HepG2 (cell line): ENCODE results near the gene TNFRSF6B. TPM values are rescaled to one million over a fixed set of nuclear protein-coding genes. Genes with fewer than 3 reads are reported as not detected.
A peak's percentile ranks its signal among the peaks of the same experiment; 100 is the strongest.

Source experiments
- ATAC-seq: fragments of 200-7000 bp; cut with Tn5 transposase; 3 replicates; pipeline ENCODE4 v1.9.1; 2020; ENCODE audit warnings: mild to moderate bottlenecking, moderate library complexity
- BruUV-seq: library from RNA; stranded (reverse); fragments of 400-500 nt; replicated peaks from 2 replicates; lab custom pipeline; 2021; lab: Mats Ljungman, UMichigan
- CTCF ChIA-PET: fragments of 300-600 bp; formaldehyde crosslinking; extraction: SDS; loops from one replicate; lab custom pipeline; 2021; ENCODE audit warnings: low total read pairs, inconsistent platforms, low intra/inter-chr PET ratio; lab: Yijun Ruan, JAX
- POLR2A ChIA-PET: fragments of 350-600 bp; sonication (Branson Sonifier 250); formaldehyde crosslinking; loops from one replicate; lab custom pipeline; 2020; ENCODE audit warnings: antibody characterized with exemption, inconsistent platforms; lab: Yijun Ruan, JAX
- DNase-seq: peaks from one replicate; pipeline ENCODE4 v3.0.0-alpha.2; 2015; ENCODE audit warnings: low spot score
- FAIRE-seq: peaks from 3 replicates; lab custom pipeline; 2011; peaks lifted over from hg19 to GRCh38; lab: Jason Lieb, UNC
- H2AFZ ChIP-seq: one replicate; pipeline ENCODE4 v1.6.1; 2011; ENCODE audit warnings: low read length, inconsistent platforms
- H3K27ac ChIP-seq: fragments of 300-600 bp; 3 replicates; pipeline ENCODE4 v1.8.0; 2011; ENCODE audit warnings: mixed run types, mild to moderate bottlenecking, mixed read lengths, low read length, inconsistent platforms; ENCODE audit not compliant: insufficient read depth; ENCODE audit errors: extremely low read length
- H3K27me3 ChIP-seq, 2 experiments: fragments of 200-600 bp in 1 of 2; 2 replicates in 1 of 2; 3 replicates in 1 of 2; pipeline versions ENCODE4 v1.6.0 to v1.8.0; 2011; ENCODE audit warnings: low read length in 2 of 2, mild to moderate bottlenecking in 2 of 2, moderate library complexity in 2 of 2, inconsistent platforms in 1 of 2; ENCODE audit not compliant: insufficient read depth in 2 of 2, control insufficient read depth in 1 of 2
- H3K36me3 ChIP-seq, 2 experiments: fragments of 200-600 bp in 1 of 2; replicated peaks in 1 of 2; 2 replicates in 1 of 2; 3 replicates in 1 of 2; pipeline versions ENCODE4 v1.5.1 to v1.8.0; 2011; ENCODE audit warnings: low read length in 2 of 2, inconsistent platforms in 1 of 2; ENCODE audit not compliant: insufficient read depth in 2 of 2, control insufficient read depth in 1 of 2
- H3K4me1 ChIP-seq: 2 replicates; pipeline ENCODE4 v1.5.1; 2012; ENCODE audit warnings: low read length, inconsistent platforms; ENCODE audit not compliant: insufficient read depth
- H3K4me2 ChIP-seq: 2 replicates; pipeline ENCODE4 v1.6.0; 2011; ENCODE audit warnings: low read depth, low read length, inconsistent platforms
- H3K4me3 ChIP-seq, 3 experiments: fragments of 200-600 bp in 1 of 3; sonication (generic), shearing (Covaris generic) in 1 of 3; replicated peaks in 1 of 3; 2 replicates each; pipeline ENCODE4 v1.5.1; 2011 to 2016; ENCODE audit warnings: low read length in 3 of 3, inconsistent platforms in 2 of 3, low read depth in 2 of 3, mild to moderate bottlenecking in 2 of 3, control low read depth in 1 of 3, mixed read lengths in 1 of 3; ENCODE audit not compliant: insufficient read depth in 1 of 3
- H3K79me2 ChIP-seq: one replicate; pipeline ENCODE4 v1.6.1; 2011; ENCODE audit warnings: low read length, inconsistent platforms; ENCODE audit not compliant: insufficient read depth
- H3K9ac ChIP-seq: 2 replicates; pipeline ENCODE4 v1.6.0; 2011; ENCODE audit warnings: mild to moderate bottlenecking, low read depth, low read length, inconsistent platforms; ENCODE audit not compliant: insufficient read depth
- H3K9me3 ChIP-seq: 2 replicates; pipeline ENCODE4 v1.5.1; 2012; ENCODE audit warnings: mild to moderate bottlenecking, low read length
- H4K20me1 ChIP-seq: 2 replicates; pipeline ENCODE4 v1.6.0; 2011; ENCODE audit warnings: inconsistent platforms, mild to moderate bottlenecking, low read length, moderate library complexity; ENCODE audit not compliant: insufficient read depth
- ATF1 ChIP-seq: IDR thresholded peaks from 2 replicates; pipeline ENCODE4 v1.6.1; 2016; ENCODE audit warnings: mild to moderate bottlenecking, control low read depth
- ETV5 ChIP-seq: IDR thresholded peaks from 2 replicates; pipeline ENCODE4 v1.6.1; 2018; ENCODE audit warnings: missing biosample characterization, missing genetic modification reagents, inconsistent platforms, borderline replicate concordance
- FOSL2 ChIP-seq: sonication (generic); formaldehyde crosslinking; IDR thresholded peaks from 2 replicates; pipeline ENCODE4 v1.4.0; 2020; ENCODE audit warnings: missing genetic modification reagents
- GTF3A ChIP-seq: sonication (generic); formaldehyde crosslinking; conservative IDR thresholded peaks from 2 replicates; pipeline ENCODE4 v1.4.0; 2020; ENCODE audit warnings: mild to moderate bottlenecking, missing genetic modification reagents
- JARID2 ChIP-seq: sonication (generic); formaldehyde crosslinking; IDR thresholded peaks from 2 replicates; pipeline ENCODE4 v1.8.1; 2023; ENCODE audit warnings: missing genetic modification reagents, inconsistent platforms; ENCODE audit not compliant: insufficient replicate concordance
- KLF6 ChIP-seq: IDR thresholded peaks from 2 replicates; pipeline ENCODE4 v1.8.0; 2016; ENCODE audit warnings: missing biosample characterization, missing genetic modification reagents
- MYNN ChIP-seq: sonication (generic); formaldehyde crosslinking; IDR thresholded peaks from 2 replicates; pipeline ENCODE4 v1.4.0; 2020; ENCODE audit warnings: mild to moderate bottlenecking, low read depth, missing genetic modification reagents
- MZF1 ChIP-seq: sonication (generic); formaldehyde crosslinking; IDR thresholded peaks from 2 replicates; pipeline ENCODE4 v1.8.1; 2023; ENCODE audit warnings: mild to moderate bottlenecking, missing genetic modification reagents, borderline replicate concordance
- NCOR1 ChIP-seq: fragments of 200-600 bp; sonication (generic); IDR thresholded peaks from 2 replicates; pipeline ENCODE4 v1.7.0; 2017; ENCODE audit warnings: antibody characterized with exemption, low read length, borderline replicate concordance
- NFIB ChIP-seq: sonication (generic); formaldehyde crosslinking; IDR thresholded peaks from 2 replicates; pipeline ENCODE4 v1.9.0; 2021; ENCODE audit warnings: missing genetic modification reagents, mild to moderate bottlenecking, borderline replicate concordance
- SAFB2 ChIP-seq: sonication (generic); formaldehyde crosslinking; IDR thresholded peaks from 2 replicates; pipeline ENCODE4 v1.5.1; 2020; ENCODE audit warnings: missing genetic modification reagents, low read depth, mild to moderate bottlenecking, borderline replicate concordance
- ZBTB1 ChIP-seq: sonication (generic); formaldehyde crosslinking; IDR thresholded peaks from 2 replicates; pipeline ENCODE4 v1.4.0; 2020; ENCODE audit warnings: missing genetic modification reagents, borderline replicate concordance
- ZNF251 ChIP-seq: sonication (generic); formaldehyde crosslinking; IDR thresholded peaks from 2 replicates; pipeline ENCODE4 v1.9.0; 2021; ENCODE audit warnings: mild to moderate bottlenecking, missing genetic modification reagents
- ZNF331 ChIP-seq: sonication (generic); formaldehyde crosslinking; IDR thresholded peaks from 2 replicates; pipeline ENCODE4 v1.4.0; 2020; ENCODE audit warnings: missing genetic modification reagents
- ZNF430 ChIP-seq: sonication (generic); formaldehyde crosslinking; IDR thresholded peaks from 2 replicates; pipeline ENCODE4 v1.9.0; 2021; ENCODE audit warnings: mild to moderate bottlenecking, missing genetic modification reagents
- ZNF432 ChIP-seq: sonication (generic); formaldehyde crosslinking; IDR thresholded peaks from 2 replicates; pipeline ENCODE4 v1.5.0; 2020; ENCODE audit warnings: missing genetic modification reagents, mild to moderate bottlenecking, borderline replicate concordance
- ZNF446 ChIP-seq: sonication (generic); formaldehyde crosslinking; IDR thresholded peaks from 2 replicates; pipeline ENCODE4 v1.5.0; 2020; ENCODE audit warnings: mild to moderate bottlenecking, missing genetic modification reagents
- ZNF577 ChIP-seq: sonication (generic); formaldehyde crosslinking; IDR thresholded peaks from 2 replicates; pipeline ENCODE4 v1.4.0; 2020; ENCODE audit warnings: mild to moderate bottlenecking, low read depth, missing genetic modification reagents, borderline replicate concordance
- ZNF670 ChIP-seq: sonication (generic); formaldehyde crosslinking; IDR thresholded peaks from 2 replicates; pipeline ENCODE4 v1.8.0; 2022; ENCODE audit warnings: mild to moderate bottlenecking, missing genetic modification reagents, borderline replicate concordance
- ZNF691 ChIP-seq: sonication (generic); formaldehyde crosslinking; IDR thresholded peaks from 2 replicates; pipeline ENCODE4 v1.4.0; 2020; ENCODE audit warnings: missing genetic modification reagents, low read depth, mild to moderate bottlenecking, borderline replicate concordance
- ZNF761 ChIP-seq: sonication (generic); formaldehyde crosslinking; conservative IDR thresholded peaks from 2 replicates; pipeline ENCODE4 v1.4.0; 2020; ENCODE audit warnings: mild to moderate bottlenecking, missing genetic modification reagents
- ZNF776 ChIP-seq: sonication (generic); formaldehyde crosslinking; IDR thresholded peaks from 2 replicates; pipeline ENCODE4 v1.4.0; 2020; ENCODE audit warnings: mild to moderate bottlenecking, missing genetic modification reagents
- ZNF780A ChIP-seq: sonication (generic); formaldehyde crosslinking; IDR thresholded peaks from 2 replicates; pipeline ENCODE4 v1.8.0; 2022; ENCODE audit warnings: mild to moderate bottlenecking, missing genetic modification reagents, moderate library complexity
- ZNF878 ChIP-seq: sonication (generic); formaldehyde crosslinking; IDR thresholded peaks from 2 replicates; pipeline ENCODE4 v1.8.1; 2023; ENCODE audit warnings: mild to moderate bottlenecking, missing genetic modification reagents, moderate library complexity
- ZSCAN30 ChIP-seq: sonication (generic); formaldehyde crosslinking; IDR thresholded peaks from 2 replicates; pipeline ENCODE4 v1.5.0; 2020; ENCODE audit warnings: mild to moderate bottlenecking, missing genetic modification reagents
- WGBS: methylation state at CpG from one replicate; pipeline ENCODE4 v1.1.6; 2017; ENCODE audit warnings: low lambda C conversion rate; 5-methylcytosine and 5-hydroxymethylcytosine counted together
- in situ Hi-C: cut with HindIII; loops from 2 replicates; pipeline ENCODE4 v1.10.0; 2017; ENCODE audit warnings: low pct_unique_long_range_greater_than_20kb; ENCODE audit not compliant: extremely low pct_ligation_motif_present
- intact Hi-C: fragments of 100-400 bp; cut with micrococcal nuclease; formaldehyde crosslinking; loops from one replicate; pipeline ENCODE4 v1.10.0; 2022; ENCODE audit not compliant: unreplicated experiment
- polyA plus RNA-seq, 8 experiments: library from polyadenylated mRNA; depleted of rRNA in 3 of 8; stranded (reverse) in 7 of 8; unstranded in 1 of 8; fragments of >200 nt; fragmentation: Illumina TruSeq in 4 of 8; extraction: Trizol in 4 of 8; gene quantifications; 2 replicates each; pipeline versions ENCODE4 v1.2.1 to v1.2.3, GENCODE V29; 2011 to 2016; ENCODE audit warnings: low read depth in 4 of 8, missing spikeins in 1 of 8, mixed read lengths in 1 of 8; ENCODE audit not compliant: insufficient read depth in 1 of 8
- total RNA-seq, 5 experiments: library from RNA; depleted of rRNA; stranded (reverse); fragments of >200 nt; fragmentation: Illumina TruSeq; extraction: Trizol; gene quantifications; 2 replicates each; pipeline ENCODE4 v1.2.3, GENCODE V29; 2016; ENCODE audit warnings: low read depth in 1 of 5

TNFRSF6B gene
- total and polyA plus RNA-seq, 2 of the 13 experiments (the other 11 are each of a cell fraction or from before 2014, with no cell fraction given), result 0.24 TPM; not detected in 1

DNA sequence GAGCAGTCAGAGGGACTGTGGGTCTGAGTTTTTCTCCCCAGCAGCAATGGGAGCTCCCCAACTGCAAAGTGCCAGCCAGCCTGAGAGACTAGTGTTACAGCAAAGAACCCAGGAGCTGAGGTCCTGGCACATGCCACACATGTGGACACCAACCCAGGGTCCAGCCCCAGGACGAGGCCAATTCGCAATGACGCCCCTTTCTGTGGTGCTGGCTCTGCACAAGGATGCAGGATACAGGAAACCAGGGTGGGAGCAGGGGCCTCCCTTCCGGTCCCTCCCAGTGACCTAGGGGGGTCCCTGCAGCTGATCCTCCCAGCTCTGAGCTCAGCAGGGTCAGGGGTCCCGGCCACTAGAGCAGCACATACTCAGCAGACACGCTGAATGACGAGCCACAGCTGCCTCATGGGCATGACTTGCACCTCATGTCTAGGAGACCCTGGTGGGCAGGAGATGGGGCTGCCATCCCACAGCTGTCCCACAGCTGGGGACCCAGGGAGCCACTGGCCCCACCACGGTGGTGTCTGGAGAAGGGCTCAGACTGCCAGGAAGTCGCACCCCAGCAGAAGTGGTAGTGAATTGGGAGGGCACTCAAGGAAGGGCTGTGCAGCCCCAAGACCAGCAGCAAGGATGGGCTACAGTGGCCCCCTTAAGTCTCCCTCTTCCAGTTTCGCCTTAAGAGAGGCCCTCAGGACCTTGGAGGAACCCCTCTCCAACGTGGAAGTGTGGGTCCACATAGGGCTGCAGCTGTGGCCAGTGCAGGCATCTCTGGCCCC, 7.7 kb downstream of the TNFRSF6B start (continued):
- TF ChIP-seq ZNF432 (CRISPR knock-in tag) (no peak), MZF1 (CRISPR knock-in tag) (no peak), ZNF776 (CRISPR knock-in tag) (0 out of 2 replicates have a peak, but pooled peaks have one; percentile 35), ZNF251 (CRISPR knock-in tag) (no peak), ZNF780A (CRISPR knock-in tag) (no peak), NFIB (0 out of 2 replicates have a peak, but pooled peaks have one; percentile 7), KLF6 (no peak), SAFB2 (CRISPR knock-in tag) (0 out of 2 replicates have a peak, but pooled peaks have one; percentile 29), ETV5 (CRISPR knock-in tag) (no peak), ZNF761 (CRISPR knock-in tag) (no peak), ZNF331 (CRISPR knock-in tag) (no peak), NCOR1 (no peak)

- peaks cover 22% of the 10 kb centered on the region for H3K4me1 ChIP-seq
- DNase-seq (no peak), ATAC-seq (no peak), FAIRE-seq (no peak)
- CTCF ChIA-PET, result no interaction called here
- peaks cover 10% of the 10 kb centered on the region; the same call in 1 of the 2 replicates for H4K20me1 ChIP-seq
- 77% methylated on average over 6 of the region's 6 CpGs for WGBS
- no peak overlapping the region for H3K4me2 ChIP-seq
- POLR2A ChIA-PET, result interaction anchor here (1.5 to 12.4 kb wide), 2 partner anchors 31 to 40 kb away, joined by 5 to 190 read pairs; partner anchors contain the start of genes LIME1 and SLC2A4RG
- H2AFZ ChIP-seq, result no peak overlapping the region
- peaks cover 38% of the 10 kb centered on the region for H3K79me2 ChIP-seq
- no peak overlapping the region for H3K27ac ChIP-seq
- no peaks in the 10 kb centered on the region for H3K9me3 ChIP-seq
- in situ Hi-C loops (loop anchor here (5.0 to 10.0 kb wide), 3 partner anchors 38 to 153 kb away; no protein-coding TSS in a partner anchor), intact Hi-C loops (no loop called here)
- H3K36me3 ChIP-seq, result peaks cover 20 to 38% of the 10 kb centered on the region in 2 experiments
- H3K9ac ChIP-seq, result no peak overlapping the region
- no peak overlapping the region for H3K4me3 ChIP-seq
- BruUV-seq, result no TSS peak
- no peaks in the 10 kb centered on the region; a peak in 1 of 5 replicates for H3K27me3 ChIP-seq
- 0 out of 2 replicates have a peak, but pooled peaks have one; percentile 50 for TF ChIP-seq ZNF691 (CRISPR knock-in tag)
- no peak for TF ChIP-seq ZBTB1 (CRISPR knock-in tag)
- TF ChIP-seq JARID2 (CRISPR knock-in tag), result no peak
- no peak for TF ChIP-seq ZSCAN30 (CRISPR knock-in tag)
- no peak for TF ChIP-seq ZNF878
- no peak for TF ChIP-seq ZNF430 (CRISPR knock-in tag)
- TF ChIP-seq ZNF446 (CRISPR knock-in tag), result no peak
- no peak for TF ChIP-seq ZNF670 (CRISPR knock-in tag)
- TF ChIP-seq ZNF577 (CRISPR knock-in tag), result no peak
- TF ChIP-seq MYNN (CRISPR knock-in tag), result no peak
- no peak for TF ChIP-seq SAFB2 (CRISPR knock-in tag)
- TF ChIP-seq FOSL2 (CRISPR knock-in tag), result no peak
- TF ChIP-seq ATF1, result no peak
- no peak for TF ChIP-seq GTF3A (CRISPR knock-in tag)
Measured at GRCh38 chr20:63704749-63705117, 8.3 kb downstream of the TNFRSF6B start.
